GM21447 (cell line): ENCODE results near the gene ZNF747.
A peak's percentile ranks its signal among the peaks of the same experiment; 100 is the strongest.
"Not testable (repeated sequence)": the region's sequence is repeated elsewhere in the genome, so short reads cannot be mapped to it uniquely, and the experiment has no call there.

Source experiments
- ATAC-seq: cut with Tn5 transposase; IDR thresholded peaks from one replicate; pipeline ENCODE4 v1.9.1; 2021; ENCODE audit not compliant: unreplicated experiment

ZNF747 gene

DNA sequence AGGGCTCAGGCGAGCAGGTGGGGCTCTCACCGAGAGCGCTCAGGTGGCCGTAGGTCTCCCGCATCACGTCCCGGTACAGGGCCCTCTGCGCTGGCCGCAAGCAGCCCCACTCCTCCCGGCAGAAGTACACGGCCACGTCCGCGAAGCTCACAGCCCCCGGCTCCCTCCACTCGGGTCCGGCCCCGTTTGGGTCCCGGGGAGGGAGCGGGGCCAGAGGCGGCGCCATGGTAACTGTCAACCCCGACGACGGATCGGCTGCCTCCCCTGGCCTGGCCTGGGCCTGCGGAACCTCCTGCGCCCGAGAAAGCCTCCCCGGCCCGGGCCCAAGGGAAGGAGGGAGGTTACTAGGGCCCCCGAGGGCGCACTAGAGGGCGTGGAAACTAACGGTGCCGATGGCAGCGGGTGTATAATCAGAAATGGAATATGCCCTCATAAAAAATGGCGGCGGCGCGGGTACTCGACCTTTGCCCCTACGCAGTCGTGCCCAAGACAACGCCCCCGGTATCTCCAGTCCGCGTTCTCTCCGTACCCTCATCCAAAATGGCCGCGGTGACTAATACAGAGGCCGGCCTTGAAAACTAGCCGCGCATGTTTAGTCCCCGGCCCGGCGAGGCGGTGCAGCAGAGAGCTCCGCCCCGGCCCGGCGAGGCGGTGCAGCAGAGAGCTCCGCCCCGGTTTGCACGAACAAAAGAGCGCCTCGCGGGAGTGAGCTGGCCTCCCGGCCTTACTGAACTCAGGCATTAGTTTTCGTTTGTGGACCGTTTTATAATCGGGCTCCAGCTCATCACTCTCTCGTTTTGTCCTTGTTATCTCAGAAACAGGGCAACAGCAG lies 23.5 kb upstream of the ZNF747 start, which contains the start of gene ZNF764:
TSS of gene ZNF764 (minus strand) at position 418 of the 832 bp plus-strand sequence. CDS start at position 226, 192 bp downstream.
- peak; percentile 86 for ATAC-seq

DNA sequence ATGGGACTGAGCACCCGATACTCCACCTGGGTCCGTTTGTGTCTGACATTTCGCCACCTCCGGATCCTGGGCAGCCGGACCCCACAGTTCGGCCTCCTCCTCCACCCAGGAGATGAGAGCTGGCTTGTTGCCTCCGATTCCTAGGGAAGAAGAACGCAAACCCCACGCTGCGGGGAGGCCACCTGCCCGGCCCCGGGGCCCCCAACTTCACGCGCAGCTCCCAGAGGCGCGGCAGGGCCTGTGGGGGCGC lies 23.0 kb upstream of the ZNF747 start:
- peak; percentile 3 for ATAC-seq

DNA sequence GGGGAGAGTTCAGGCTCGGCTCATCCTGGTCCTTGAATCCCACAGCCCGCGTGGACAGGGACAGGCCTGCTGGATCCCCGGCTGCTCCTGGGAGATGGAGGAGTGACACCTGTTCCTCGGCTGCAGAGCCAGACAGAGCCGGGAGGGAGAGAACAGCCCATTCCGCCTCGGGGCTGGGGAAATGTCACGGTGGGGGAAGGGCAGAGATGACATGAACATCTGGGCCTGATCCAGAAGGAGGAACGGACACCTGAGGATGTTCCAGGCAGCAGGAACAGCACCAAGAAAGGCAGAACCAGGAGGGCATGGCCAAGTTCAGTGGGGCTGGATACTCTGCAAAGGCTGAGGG lies 21.4 kb upstream of the ZNF747 start:
- no peak for ATAC-seq

DNA sequence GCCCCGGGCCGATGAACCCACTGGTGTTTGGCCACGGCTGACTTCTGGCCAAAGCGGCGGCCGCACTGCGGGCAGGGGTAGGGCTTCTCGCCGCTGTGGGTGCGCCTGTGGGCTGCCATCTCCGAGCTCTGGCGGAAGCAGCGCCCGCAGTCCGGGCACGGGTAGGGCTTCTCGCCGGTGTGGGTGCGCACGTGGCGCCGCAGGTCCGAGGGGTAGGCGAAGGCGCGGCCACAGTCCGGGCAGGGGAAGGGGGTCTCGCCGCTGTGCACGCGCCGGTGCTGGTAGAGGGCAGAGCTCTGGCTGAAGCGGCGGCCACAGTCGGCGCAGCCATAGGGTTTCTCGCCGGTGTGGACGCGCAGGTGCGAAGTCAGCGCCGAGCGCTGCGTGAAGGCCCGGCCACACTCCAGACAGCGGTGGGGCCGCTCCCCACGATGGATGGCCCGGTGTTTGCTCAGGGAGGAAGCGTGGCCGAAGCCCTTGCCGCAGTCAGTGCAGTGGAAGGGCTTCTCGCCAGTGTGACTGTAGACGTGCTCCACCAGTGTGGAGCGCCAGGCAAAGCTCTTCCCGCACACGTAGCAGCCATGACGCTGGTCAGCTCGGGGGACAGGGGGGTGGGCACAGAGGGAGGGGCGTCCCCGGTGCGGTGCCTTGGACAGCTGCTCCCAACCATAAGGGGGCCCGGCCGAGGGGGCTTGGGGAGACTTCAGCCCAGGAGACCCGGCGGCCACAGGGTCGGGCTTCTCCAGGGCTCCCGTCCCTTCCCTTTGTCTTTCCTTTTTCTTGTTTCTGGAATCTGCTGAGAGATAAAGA lies 20.9 kb upstream of the ZNF747 start:
- no peak for ATAC-seq

DNA sequence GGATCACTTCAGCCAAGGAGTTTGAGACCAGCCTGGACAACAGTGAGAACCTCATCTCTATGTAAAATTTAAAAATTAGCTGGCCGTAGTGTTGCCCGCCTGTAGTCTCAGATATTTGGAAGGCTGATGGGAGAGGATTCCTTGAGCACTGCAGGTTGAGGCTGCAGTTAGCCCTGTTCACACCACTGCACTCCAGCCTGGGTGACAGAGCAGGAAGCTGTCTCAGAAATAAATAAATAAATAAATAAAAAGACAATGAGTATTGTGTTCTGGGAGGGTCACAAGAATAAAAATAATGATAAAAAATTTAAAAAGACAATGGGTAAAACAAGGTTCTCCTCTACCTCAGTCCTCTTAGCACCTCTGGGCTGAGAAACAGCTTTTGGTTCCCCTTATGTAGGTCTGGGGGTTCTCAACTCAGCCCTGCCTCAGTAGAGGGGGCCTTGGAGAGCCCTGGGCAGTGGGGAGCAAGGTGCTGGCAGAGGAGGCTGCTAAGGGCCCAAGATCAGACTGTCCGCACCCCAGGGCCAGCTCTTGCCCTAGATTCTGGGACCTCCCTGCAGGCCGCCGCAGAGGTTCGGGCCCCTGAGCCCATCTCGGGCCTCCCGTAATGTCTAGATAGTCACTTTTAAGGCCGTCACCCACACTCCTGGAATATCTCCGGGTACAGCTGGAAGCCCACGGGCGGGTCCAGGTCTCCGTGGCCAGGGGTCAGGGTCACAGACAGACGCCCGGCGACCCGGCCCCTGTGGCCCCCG lies 20.1 kb upstream of the ZNF747 start:
- no peak for ATAC-seq

DNA sequence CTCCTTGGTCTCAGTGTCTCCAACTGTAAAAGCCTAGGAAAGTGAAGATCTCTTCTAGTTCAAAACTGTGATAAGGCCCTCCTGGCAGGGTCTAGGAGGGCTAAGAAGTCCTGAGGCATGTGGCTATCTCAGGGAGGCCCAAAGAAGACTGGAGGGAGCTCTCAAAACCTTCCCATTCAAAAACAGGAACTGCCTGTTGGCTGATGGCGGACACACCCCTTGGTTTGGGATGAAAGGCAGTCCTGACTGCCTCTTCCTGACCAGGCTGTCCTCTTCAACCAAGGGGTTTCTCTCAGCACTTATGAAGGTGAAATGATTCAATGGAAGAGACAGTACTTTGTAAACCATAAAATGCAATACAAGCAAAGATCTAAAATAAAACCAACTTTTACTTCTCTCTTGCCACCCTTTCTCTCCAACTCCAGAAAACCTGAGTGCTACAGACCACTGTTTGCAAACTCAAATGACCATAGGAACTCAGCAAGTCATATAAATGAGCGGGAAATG lies 18.8 kb upstream of the ZNF747 start:
- no peak for ATAC-seq

DNA sequence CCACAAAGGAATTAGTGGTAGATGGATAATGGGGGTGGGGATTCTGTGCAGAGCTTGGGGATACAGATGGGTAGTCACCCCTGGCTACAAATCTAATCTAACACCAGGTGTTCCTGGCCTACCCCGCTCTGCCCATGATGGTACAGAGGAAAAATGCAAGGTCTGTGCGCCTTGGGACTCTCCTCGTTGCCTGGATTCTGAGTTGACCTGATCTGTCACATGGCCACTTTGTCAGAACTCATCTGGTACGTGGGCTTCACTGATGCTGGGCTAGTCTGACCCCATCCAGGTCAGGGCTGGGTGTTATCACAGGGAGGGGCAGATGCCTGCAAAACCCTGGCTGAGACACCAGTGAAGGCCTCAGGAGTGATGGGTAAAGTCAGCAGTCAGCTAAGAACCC lies 18.3 kb upstream of the ZNF747 start:
- no peak for ATAC-seq

DNA sequence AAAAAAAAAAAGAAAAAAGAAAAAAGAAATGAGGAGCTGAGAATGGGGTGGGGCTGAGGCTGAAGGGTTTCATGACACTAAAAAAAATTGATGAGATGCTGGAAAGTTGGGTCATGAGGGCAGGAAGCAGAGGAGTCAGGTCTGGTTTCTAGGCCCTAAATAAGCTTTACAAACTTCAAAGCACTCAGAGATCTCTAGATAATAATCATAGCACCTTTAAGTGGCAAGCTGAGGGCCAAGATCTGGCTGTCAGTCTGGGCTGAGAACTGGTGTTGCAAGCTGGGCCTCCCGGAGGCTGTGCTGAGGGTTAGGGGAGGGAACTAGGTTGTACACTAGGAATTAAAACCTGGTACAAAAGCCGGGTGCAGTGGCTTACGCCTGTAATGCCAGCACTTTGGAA lies 17.1 kb upstream of the ZNF747 start:
- no peak for ATAC-seq

DNA sequence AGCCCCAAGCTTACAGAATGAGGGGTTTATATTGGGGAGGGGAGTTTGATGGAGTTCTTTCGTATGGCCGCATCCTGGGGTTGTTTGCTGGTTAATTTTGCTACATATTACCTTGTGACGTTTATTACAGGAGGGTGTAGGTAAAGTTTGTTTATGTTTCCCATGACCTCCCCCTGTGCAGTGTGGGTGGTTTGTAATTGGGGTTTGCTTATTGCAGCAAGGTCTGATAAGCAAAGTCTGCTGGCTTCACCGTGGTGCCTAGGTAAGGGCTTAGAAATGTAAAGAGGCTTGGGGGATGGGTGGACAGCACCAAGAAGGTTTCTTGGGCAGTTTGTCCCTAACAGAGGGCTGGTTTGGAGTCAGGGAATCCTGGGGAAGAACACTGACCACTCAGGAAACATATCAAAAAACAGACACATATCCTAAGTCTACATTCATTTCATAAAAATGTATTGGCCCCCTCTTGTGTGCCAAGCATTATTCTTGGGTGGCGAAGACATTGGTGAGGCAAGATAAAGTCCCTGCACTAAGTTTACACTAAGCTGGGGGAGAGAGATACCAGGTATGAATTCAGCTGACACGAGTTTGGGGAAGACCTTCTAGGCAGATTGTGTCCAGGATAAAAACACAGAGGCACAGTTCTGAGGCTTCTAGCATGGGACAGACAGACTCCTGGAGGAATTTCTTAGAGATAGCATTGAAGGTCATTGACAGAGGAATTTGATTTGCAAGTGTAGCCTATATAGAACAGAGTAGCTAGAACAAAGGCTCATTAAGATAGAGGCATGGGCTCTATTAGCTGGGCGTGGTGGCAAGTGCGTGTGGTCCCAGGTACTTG lies 14.0 kb upstream of the ZNF747 start:
- no peak for ATAC-seq

DNA sequence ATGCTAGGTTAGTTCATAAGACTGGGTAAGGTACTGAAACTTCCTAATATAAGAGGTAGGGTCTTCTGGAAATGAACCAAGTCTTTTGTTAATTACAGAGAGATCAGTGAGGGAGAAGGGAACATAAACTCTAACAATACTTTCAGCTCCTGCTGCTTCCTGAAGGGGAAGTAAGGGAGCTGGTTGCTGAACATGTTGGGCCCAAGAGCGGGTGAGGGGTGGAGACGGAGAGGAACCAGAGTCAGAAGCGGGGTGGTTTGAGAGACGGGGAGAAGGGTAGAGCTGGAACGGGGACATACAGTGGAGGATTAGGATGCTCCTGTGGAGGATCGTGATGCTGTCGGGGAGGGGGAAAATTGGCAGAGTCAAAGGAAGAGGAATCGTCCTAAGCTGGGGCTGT lies 11.5 kb upstream of the ZNF747 start:
- ATAC-seq: no peak

DNA sequence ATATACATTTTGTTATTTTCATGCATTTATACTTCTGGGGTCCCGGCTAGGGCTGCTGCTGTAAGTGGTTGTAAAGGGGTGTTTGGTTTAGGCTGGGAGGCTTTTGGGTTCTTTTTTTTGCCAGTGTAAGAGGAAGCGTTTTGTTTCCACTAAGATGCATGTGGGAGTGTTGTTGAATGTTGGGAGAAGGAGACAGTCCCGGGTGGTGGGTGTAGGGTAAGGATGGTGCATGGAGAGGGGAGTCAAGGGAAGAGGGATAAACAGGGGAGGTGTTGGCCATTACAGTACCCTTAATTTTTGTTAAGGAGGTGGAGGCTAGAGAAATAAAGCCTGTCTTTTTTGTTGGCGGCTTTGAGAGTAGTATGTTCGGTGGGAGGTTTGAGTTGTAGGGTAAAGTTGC lies 8.4 kb upstream of the ZNF747 start:
- ATAC-seq: no peak

DNA sequence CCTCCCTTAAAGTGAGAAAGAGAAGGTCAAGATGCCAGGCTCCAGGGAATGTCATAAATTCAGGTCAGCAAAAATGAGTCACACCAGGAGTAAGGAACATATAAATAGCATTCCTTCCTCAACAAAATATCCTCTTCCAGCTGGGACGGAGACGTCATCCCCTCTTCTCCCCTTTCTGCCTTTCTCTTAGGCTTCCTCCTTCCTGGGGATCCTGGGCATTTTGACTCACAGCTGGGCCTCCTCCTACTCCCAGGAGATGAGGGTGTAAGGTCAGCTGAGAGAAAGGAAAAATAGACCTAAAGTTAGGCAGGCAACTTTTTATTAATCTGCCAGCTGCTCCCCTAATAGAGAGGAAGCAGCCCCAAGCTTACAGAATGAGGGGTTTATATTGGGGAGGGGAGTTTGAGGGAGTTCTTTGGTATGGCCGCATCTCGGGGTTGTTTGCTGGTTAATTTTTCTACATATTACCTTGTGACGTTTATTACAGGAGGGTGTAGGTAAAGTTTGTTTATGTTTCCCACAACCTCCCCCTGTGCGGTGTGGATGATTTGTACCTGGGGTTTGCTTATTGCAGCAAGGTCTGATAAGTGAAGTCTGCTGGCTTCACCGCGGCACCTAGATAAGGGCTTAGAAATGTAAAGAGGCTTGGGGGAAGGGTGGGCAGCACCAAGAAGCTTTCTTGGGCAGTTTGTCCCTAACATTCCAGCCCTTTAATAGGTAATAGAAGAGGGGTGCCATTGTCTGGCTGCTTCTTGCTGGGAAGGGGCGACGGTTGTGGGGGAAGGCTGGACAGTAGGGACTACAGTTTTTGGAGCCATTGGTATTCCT lies 7.1 kb upstream of the ZNF747 start:
- ATAC-seq: no peak

DNA sequence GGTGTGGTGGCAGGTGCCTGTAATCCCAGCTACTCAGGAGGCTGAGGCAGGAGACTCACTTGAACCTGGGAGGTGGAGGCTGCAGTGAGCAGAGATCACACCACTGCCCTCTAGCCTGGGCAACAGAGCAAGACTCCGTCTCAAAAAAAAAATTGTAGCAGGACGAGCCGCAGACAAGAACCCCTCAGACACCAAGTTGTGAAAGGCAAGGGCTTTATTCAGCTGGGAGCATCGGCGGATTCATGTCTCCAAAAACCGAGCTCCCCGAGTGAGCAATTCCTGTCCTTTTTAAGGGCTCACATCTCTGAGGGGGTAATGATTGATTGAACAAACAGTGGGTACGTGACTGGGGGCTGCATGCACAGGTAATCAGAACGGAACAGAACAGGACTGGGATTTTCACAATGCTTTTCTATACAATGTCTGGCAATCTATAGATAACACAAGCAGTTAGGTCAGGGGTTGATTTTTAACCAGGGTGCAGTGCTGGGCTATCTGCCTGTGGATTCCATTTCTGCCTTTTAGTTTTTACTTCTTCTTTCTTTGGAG lies 6.3 kb upstream of the ZNF747 start:
- ATAC-seq: not testable (repeated sequence)

DNA sequence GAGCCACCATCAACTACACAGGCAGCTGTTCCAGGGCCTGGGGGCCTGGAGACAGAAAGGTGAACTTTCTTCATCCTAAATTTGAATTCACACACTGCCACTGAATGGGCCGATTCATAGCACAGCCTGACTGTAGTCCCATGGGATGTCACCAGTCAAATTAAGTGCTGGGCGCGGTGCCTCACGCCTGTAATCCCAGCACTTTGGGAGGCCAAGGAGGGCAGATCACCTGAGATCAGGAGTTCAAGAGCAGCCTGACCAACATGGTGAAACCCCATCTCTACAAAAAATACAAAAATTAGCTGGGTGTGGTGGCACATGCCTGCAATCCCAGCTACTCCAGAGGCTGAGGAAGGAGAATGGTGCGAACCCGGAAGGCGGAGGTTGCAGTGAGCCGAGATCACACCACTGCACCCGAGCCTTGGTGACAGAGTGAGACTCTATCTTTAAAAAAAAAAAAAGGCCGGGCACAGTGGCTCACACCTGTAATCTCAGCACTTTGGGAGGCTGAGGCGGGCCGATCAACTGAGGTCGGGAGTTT lies 5.4 kb upstream of the ZNF747 start:
- ATAC-seq: not testable (repeated sequence)

DNA sequence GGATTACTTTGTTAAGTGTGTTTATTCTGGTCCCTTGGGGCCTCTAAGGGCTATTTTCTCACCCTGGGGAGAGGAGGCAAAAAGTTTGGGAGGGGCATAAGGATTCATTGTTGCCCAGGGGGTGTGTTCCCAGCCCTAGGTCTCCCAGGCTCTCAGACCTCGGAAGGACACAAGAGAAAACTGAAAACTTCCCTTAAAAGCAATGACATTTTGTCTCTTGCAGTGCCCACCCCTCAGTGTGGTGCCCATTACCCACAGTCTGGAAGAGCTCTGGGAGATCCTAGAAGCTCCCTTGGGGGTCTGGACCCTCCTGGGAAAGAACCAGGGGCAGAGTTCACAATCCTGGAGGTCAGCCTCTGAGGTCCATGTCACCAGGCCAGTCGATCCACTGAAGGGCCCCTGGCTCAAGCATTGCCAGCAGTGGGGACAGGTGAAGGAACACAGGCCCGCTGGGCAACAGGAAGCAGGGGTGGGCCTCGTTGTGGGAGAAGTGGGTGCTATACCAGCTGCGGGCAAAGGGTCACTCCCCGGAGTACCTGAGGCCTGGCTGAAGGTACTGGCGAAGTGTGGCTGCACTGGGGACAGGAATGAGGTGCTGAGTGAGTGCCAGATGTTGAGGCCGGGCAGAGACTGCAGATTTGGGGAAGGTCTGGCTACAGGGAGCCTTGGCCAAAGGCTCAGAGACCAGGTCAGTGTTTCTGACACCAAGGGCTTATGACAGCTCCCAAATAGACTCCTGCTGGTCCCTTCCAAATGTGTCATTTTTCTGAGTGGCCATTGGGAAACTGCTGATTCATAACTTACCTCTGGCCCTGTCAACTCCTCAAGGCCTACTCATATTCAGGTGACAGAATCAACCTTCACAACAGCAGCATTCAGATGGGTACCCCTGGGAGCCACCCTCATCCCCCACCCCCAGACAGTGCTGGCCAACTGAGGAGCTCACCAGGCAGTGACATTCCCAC lies 4.6 kb upstream of the ZNF747 start:
- ATAC-seq: no peak

DNA sequence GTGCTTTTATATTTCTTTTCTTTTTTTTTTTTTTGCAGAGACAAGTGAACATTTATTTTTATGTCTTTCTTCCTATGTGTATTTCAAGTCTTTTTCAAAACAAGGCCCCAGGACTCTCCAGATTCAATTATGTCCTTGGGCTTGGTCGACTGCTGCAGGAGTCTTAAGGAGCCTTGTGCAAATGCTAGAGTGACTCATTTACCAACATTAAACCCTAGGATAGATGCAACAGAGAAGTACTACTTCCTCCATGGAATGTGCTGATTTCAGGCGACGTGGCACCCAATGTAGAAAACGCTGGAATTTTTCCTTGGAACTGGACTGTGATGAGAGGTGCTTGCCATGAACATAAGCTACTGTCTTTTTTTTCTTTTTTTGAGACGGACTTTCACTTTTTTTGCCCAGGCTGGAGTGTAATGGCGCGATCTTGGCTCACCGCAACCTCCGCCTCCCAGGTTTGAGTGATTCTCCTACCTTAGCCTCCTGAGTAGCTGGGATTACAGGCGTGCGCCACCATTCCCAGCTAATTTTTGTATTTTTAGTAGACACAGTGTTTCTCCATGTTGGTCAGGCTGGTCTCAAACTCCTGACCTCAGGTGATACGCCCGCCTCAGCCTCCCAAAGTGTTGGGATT lies 1.9 kb upstream of the ZNF747 start:
- ATAC-seq: not testable (repeated sequence)

DNA sequence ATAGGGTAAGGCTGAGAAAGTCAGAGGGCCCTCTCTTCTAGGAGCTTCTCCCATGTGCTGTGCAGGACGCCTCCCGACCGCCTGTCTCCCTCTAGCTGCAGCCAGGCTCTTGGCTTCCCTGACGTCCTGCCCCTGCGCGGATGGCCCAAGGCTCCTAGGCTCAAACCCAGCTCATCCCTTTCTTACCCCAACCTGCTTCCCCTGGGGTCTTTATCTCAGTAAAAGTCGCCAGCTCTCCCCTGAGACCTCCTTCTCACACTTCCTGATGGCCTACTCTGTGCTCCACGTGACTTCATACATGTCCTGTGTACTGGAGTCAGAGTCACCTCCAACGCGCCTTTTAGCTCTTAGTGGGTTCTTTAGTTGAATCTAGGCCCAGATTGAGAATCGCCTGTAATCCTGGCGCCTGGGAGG lies 1.1 kb upstream of the ZNF747 start:
- ATAC-seq: no peak
